Measurements from ENCODE around the gene EAF2.
A peak's percentile ranks its signal among the peaks of the same experiment; 100 is the strongest.
"Not testable (repeated sequence)": the region's sequence is repeated elsewhere in the genome, so short reads cannot be mapped to it uniquely, and the experiment has no call there.

The EAF2 gene

GRCh38 chr3:121834671-121835464 is at the start of gene EAF2, which contains the start of gene IQCB1:
TSS of gene EAF2 (plus strand) at chr3:121835209. CDS start at chr3:121835286, 77 bp downstream.
TSS of gene IQCB1 (minus strand) at chr3:121835060. CDS start at chr3:121828960, 6,100 bp downstream.
- peak; percentile 99 for DNase-seq

GRCh38 chr3:121786485-121786884 is 48.5 kb upstream of the EAF2 start:
- DNase-seq, result no peak

- no peak for DNase-seq
Observed at GRCh38 chr3:121793078-121793477, 41.9 kb upstream of the EAF2 start.

GRCh38 chr3:121794264-121794983 is 40.6 kb upstream of the EAF2 start:
- no peak for DNase-seq

- no peak for DNase-seq
Observed at GRCh38 chr3:121796970-121797369, 38.0 kb upstream of the EAF2 start.

GRCh38 chr3:121800906-121801305 is 34.1 kb upstream of the EAF2 start:
- DNase-seq, result no peak

GRCh38 chr3:121803771-121804320 is 31.2 kb upstream of the EAF2 start:
- no peak for DNase-seq

- DNase-seq, result peak; percentile 9
Observed at GRCh38 chr3:121809249-121809648, 25.8 kb upstream of the EAF2 start.

- DNase-seq, result no peak
Observed at GRCh38 chr3:121817753-121818152, 17.3 kb upstream of the EAF2 start.

- DNase-seq, result no peak
Observed at GRCh38 chr3:121818578-121818977, 16.4 kb upstream of the EAF2 start.

GRCh38 chr3:121819236-121819635 is 15.8 kb upstream of the EAF2 start:
- no peak for DNase-seq

GRCh38 chr3:121821421-121822199 is 13.4 kb upstream of the EAF2 start:
- DNase-seq, result no peak

GRCh38 chr3:121822973-121823372 is 12.0 kb upstream of the EAF2 start:
- no peak for DNase-seq

- DNase-seq, result peak; percentile 24
Observed at GRCh38 chr3:121834157-121834670, 795 bp upstream of the EAF2 start.

GRCh38 chr3:121835465-121835801 is 424 bp downstream of the EAF2 start:
- peak; percentile 38 for DNase-seq

- DNase-seq, result peak; percentile 16
Observed at GRCh38 chr3:121836064-121836463, 1.1 kb downstream of the EAF2 start.

GRCh38 chr3:121836481-121836880 is 1.5 kb downstream of the EAF2 start:
- no peak for DNase-seq

- DNase-seq, result no peak
Observed at GRCh38 chr3:121839962-121840361, 5.0 kb downstream of the EAF2 start.

GRCh38 chr3:121844892-121845291 is 9.9 kb downstream of the EAF2 start:
- no peak for DNase-seq

- no peak for DNase-seq
Observed at GRCh38 chr3:121852256-121852655, 17.2 kb downstream of the EAF2 start.

- DNase-seq, result peak; percentile 41
Observed at GRCh38 chr3:121855555-121855954, 20.5 kb downstream of the EAF2 start.

- not testable (repeated sequence) for DNase-seq
Observed at GRCh38 chr3:121857778-121858177, 22.8 kb downstream of the EAF2 start.

- not testable (repeated sequence) for DNase-seq
Observed at GRCh38 chr3:121863247-121863646, 28.2 kb downstream of the EAF2 start.
